A549 (cell line): ENCODE measurements around the gene DHRS3. TPM values are rescaled to one million over a fixed set of nuclear protein-coding genes. Genes with fewer than 3 reads are reported as not detected.

Experiments
- ATAC-seq, 2 experiments: fragments of 200-7000 bp in 1 of 2; fragments of >200 bp in 1 of 2; cut with Nextera tagmentation in 1 of 2; cut with Tn5 transposase in 1 of 2; 3 replicates each; pipeline versions ENCODE4 v1.8.0 to v1.9.1; 2018 to 2020; ENCODE audit warnings: mild to moderate bottlenecking in 1 of 2, moderate library complexity in 1 of 2
- CTCF ChIA-PET: fragments of 300-600 bp; sonication (Branson Sonifier 250); formaldehyde crosslinking; extraction: SDS; loops from one replicate; lab custom pipeline; 2021; ENCODE audit warnings: antibody characterized with exemption, inconsistent platforms; lab: Yijun Ruan, JAX
- POLR2A ChIA-PET: fragments of 350-600 bp; formaldehyde crosslinking; extraction: SDS; loops from one replicate; lab custom pipeline; 2021; ENCODE audit warnings: antibody characterized with exemption, inconsistent platforms; lab: Yijun Ruan, JAX
- DNase-seq, 2 experiments: peaks; one replicate each; pipeline versions ENCODE4 v3.0.0 to v3.0.0-alpha.2; 2011 to 2016; ENCODE audit warnings: low read depth in 1 of 2, low spot score in 1 of 2
- FAIRE-seq: peaks from 2 replicates; lab custom pipeline; 2011; peaks lifted over from hg19 to GRCh38; lab: Jason Lieb, UNC
- H3K27ac ChIP-seq, 2 experiments: fragments of >200 bp; sonication (Bioruptor Twin); formaldehyde crosslinking; 3 replicates each; pipeline ENCODE4 v1.5.1; 2016 to 2017
- H3K4me1 ChIP-seq: fragments of >200 bp; sonication (Bioruptor Twin); formaldehyde crosslinking; 3 replicates; pipeline ENCODE4 v1.6.1; 2016
- H3K4me2 ChIP-seq: fragments of >200 bp; sonication (Bioruptor Twin); formaldehyde crosslinking; 3 replicates; pipeline ENCODE4 v1.6.1; 2016
- H3K4me3 ChIP-seq: fragments of >200 bp; sonication (Bioruptor Twin); formaldehyde crosslinking; 3 replicates; pipeline ENCODE4 v1.5.1; 2016
- H3K9me3 ChIP-seq: fragments of >200 bp; sonication (Bioruptor Twin); formaldehyde crosslinking; 3 replicates; pipeline ENCODE4 v1.6.1; 2016
- BHLHE40 ChIP-seq: IDR thresholded peaks from 2 replicates; pipeline ENCODE4 v1.6.1; 2012; ENCODE audit warnings: low read depth, low read length, inconsistent platforms
- CBX2 ChIP-seq: fragments of 200-600 bp; sonication (generic); IDR thresholded peaks from 2 replicates; pipeline ENCODE4 v1.6.1; 2016; ENCODE audit warnings: low read depth, mild to moderate bottlenecking, borderline replicate concordance
- CHD4 ChIP-seq: fragments of 200-600 bp; sonication (generic); IDR thresholded peaks from 2 replicates; pipeline ENCODE4 v1.6.1; 2016; ENCODE audit warnings: antibody characterized with exemption, mild to moderate bottlenecking, borderline replicate concordance
- EHF ChIP-seq: fragments of 250-450 bp; sonication (Bioruptor Pico); IDR thresholded peaks from 2 replicates; pipeline ENCODE4 v1.5.0; 2020; ENCODE audit warnings: mild to moderate bottlenecking
- EP300 ChIP-seq, 2 experiments: fragments of >200 bp; sonication (Bioruptor Twin); formaldehyde crosslinking; IDR thresholded peaks; 2 replicates in 1 of 2; 3 replicates in 1 of 2; pipeline ENCODE4 v1.6.1; 2016 to 2017
- FOSL2 ChIP-seq, 2 experiments: fragments of 450-650 bp in 1 of 2; fragments of >200 bp in 1 of 2; sonication (Bioruptor Twin) in 1 of 2; formaldehyde crosslinking; IDR thresholded peaks; 2 replicates each; pipeline versions ENCODE4 v1.5.0 to v1.6.1; 2016 to 2020; ENCODE audit warnings: mild to moderate bottlenecking in 1 of 2, moderate library complexity in 1 of 2
- GATA3 ChIP-seq: IDR thresholded peaks from 2 replicates; pipeline ENCODE4 v1.6.1; 2012; ENCODE audit warnings: borderline replicate concordance
- HEYL ChIP-seq: fragments of 250-450 bp; sonication (Bioruptor Pico); IDR thresholded peaks from 2 replicates; pipeline ENCODE4 v1.8.0; 2021; ENCODE audit warnings: mild to moderate bottlenecking, moderate library complexity
- HOXB13 ChIP-seq: fragments of 250-450 bp; sonication (Bioruptor Pico); IDR thresholded peaks from 2 replicates; pipeline ENCODE4 v1.5.0; 2020; ENCODE audit warnings: low read depth, mild to moderate bottlenecking, moderate library complexity
- JUN ChIP-seq, 2 experiments: fragments of >200 bp; sonication (Bioruptor Twin); formaldehyde crosslinking; IDR thresholded peaks; 2 replicates in 1 of 2; 3 replicates in 1 of 2; pipeline ENCODE4 v1.6.1; 2016 to 2017
- KDM5A ChIP-seq: fragments of 200-600 bp; sonication (generic); IDR thresholded peaks from 2 replicates; pipeline ENCODE4 v1.6.1; 2016; ENCODE audit warnings: antibody characterized with exemption, mild to moderate bottlenecking
- MAFK ChIP-seq: fragments of 450-650 bp; IDR thresholded peaks from 2 replicates; pipeline ENCODE4 v1.6.1; 2014; ENCODE audit not compliant: partially characterized antibody
- MAZ ChIP-seq: fragments of 150-350 bp; IDR thresholded peaks from 2 replicates; pipeline ENCODE4 v1.6.1; 2014; ENCODE audit warnings: antibody characterized with exemption, low read depth, low read length, borderline replicate concordance
- MYC ChIP-seq: IDR thresholded peaks from 2 replicates; pipeline ENCODE4 v1.6.1; 2012; ENCODE audit warnings: mild to moderate bottlenecking, inconsistent platforms, low read length, improper control_type of control experiment, borderline replicate concordance
- NR3C1 ChIP-seq: fragments of >200 bp; sonication (Bioruptor Twin); formaldehyde crosslinking; IDR thresholded peaks from 3 replicates; pipeline ENCODE4 v1.6.1; 2017
- PHF8 ChIP-seq: fragments of 200-600 bp; sonication (generic); IDR thresholded peaks from 2 replicates; pipeline ENCODE4 v1.6.1; 2016; ENCODE audit warnings: low read depth, mild to moderate bottlenecking, antibody characterized with exemption, moderate library complexity, borderline replicate concordance
- POLR2A ChIP-seq: IDR thresholded peaks from 2 replicates; pipeline ENCODE4 v1.6.1; 2012; ENCODE audit warnings: mild to moderate bottlenecking, low read length
- RARB ChIP-seq: fragments of 250-450 bp; sonication (Bioruptor Pico); IDR thresholded peaks from 2 replicates; pipeline ENCODE4 v1.8.0; 2021; ENCODE audit warnings: mild to moderate bottlenecking, moderate library complexity
- SMC3 ChIP-seq: fragments of >200 bp; sonication (Bioruptor Twin); formaldehyde crosslinking; IDR thresholded peaks from 3 replicates; pipeline ENCODE4 v1.6.1; 2018; ENCODE audit warnings: inconsistent platforms
- ZC3H11A ChIP-seq: fragments of 450-650 bp; IDR thresholded peaks from 2 replicates; pipeline ENCODE4 v1.6.1; 2014; ENCODE audit warnings: antibody characterized with exemption, mild to moderate bottlenecking
- ZFP36 ChIP-seq: fragments of 450-650 bp; IDR thresholded peaks from 2 replicates; pipeline ENCODE4 v1.6.1; 2014; ENCODE audit warnings: borderline replicate concordance; ENCODE audit not compliant: partially characterized antibody
- WGBS: methylation state at CpG from one replicate; pipeline ENCODE4 v1.1.6; 2017; ENCODE audit errors: missing lambda C conversion rate; 5-methylcytosine and 5-hydroxymethylcytosine counted together
- polyA plus RNA-seq, 4 experiments: library from polyadenylated mRNA; depleted of rRNA in 3 of 4; stranded (reverse); fragments of >200 nt; fragmentation: RNase III in 1 of 4; extraction: RNeasy Plus Mini Kit Qiagen cat#74134 plus additional on column Dnase treatment in 1 of 4; gene quantifications; 2 replicates in 3 of 4; 3 replicates in 1 of 4; pipeline ENCODE4 v1.2.3, GENCODE V29; 2011 to 2017
- TF ChIP-seq, protein P1 (sequence below): fragments of >200 bp; sonication (Bioruptor Twin); formaldehyde crosslinking; IDR thresholded peaks from 2 replicates; pipeline ENCODE4 v1.6.1; 2016
- TF ChIP-seq, protein P2 (sequence below): fragments of 200-600 bp; sonication (generic); IDR thresholded peaks from 2 replicates; pipeline ENCODE4 v1.6.1; 2016; ENCODE audit warnings: antibody characterized with exemption, mild to moderate bottlenecking, moderate library complexity
- TF ChIP-seq, protein P3 (sequence below): IDR thresholded peaks from 2 replicates; pipeline ENCODE4 v1.6.1; 2012
- TF ChIP-seq, protein P4 (sequence below): fragments of 250-450 bp; sonication (Bioruptor Pico); IDR thresholded peaks from 2 replicates; pipeline ENCODE4 v1.5.0; 2021; ENCODE audit warnings: mild to moderate bottlenecking, moderate library complexity, borderline replicate concordance
- TF ChIP-seq, protein P5 (sequence below): fragments of 450-650 bp; IDR thresholded peaks from 2 replicates; pipeline ENCODE4 v1.6.1; 2014; ENCODE audit warnings: antibody characterized with exemption
- TF ChIP-seq, protein P6 (sequence below): IDR thresholded peaks from 2 replicates; pipeline ENCODE4 v1.6.1; 2012
- TF ChIP-seq, protein P7 (sequence below): fragments of >200 bp; sonication (Bioruptor Twin); formaldehyde crosslinking; IDR thresholded peaks from 3 replicates; pipeline ENCODE4 v1.6.1; 2016

DHRS3 gene
- polyA plus RNA-seq, 2 of the 4 experiments (the other 2 are of a cell fraction) = 62.7 to 79.7 TPM

DNA sequence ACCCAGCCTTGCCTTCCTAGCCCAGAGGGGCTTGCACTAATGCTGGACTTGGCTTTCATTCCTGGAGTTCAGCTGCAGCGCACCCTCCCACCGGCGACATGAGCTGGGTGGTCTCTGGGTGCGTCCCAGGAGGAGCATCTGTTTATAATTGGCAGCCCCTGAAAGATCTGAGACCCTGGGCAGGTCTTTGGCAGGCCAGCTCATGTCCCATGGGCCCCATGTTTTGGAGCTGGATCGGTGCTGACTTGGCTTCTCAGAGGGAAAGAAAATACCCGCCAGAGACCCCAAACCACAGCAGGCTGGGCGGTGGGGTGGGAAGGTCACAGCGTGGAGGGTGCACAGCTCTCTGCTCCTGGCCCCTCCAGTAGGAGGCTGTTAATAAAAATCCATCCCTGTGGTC, 29.3 kb downstream of the DHRS3 start (continued):
- TF ChIP-seq FOSL2 (IDR thresholded peaks at IDR 0.05) (no peak), FOSL2 (CRISPR knock-in tag; IDR thresholded peaks at IDR 0.05) (no peak), MAZ (no peak), MAFK (no peak), CBX2 (no peak), CHD4 (no peak), POLR2A (no peak), ZC3H11A (no peak), SMC3 (no peak)
- TF ChIP-seq, protein P1, sequence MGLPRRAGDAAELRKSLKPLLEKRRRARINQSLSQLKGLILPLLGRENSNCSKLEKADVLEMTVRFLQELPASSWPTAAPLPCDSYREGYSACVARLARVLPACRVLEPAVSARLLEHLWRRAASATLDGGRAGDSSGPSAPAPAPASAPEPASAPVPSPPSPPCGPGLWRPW = no peak

DNA sequence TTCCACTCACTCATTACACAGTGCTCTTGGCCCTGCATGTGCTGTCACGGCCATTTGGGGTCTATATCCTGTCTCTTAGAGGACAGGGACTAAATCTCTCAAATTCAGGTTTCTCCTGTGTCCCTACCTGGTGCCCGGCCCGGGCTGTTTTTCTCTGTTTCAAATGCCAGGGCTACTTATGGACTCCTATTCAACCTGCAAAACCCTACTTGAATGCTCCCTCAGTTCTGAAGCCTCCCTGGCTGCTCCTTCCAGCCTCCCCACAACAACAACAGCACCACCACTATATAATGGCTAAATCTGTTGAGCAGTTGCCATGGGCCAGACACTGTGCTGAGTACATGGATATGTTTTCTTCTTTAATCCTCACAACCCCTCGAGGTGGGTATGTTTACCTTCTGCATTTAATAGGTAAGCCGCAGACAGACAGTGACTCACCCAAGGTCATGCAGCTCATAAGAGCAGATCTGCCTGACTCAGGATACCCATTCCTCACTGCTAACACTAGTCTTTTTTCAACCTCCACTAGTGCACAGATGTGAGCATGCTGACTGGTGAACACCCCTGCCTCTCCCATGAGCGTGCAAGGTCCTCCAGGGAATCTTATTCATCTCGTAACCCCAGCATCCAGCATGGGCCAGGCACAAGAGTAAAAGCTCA, 29.9 kb downstream of the DHRS3 start:
- POLR2A ChIA-PET = interaction anchor here (0.8 to 2.9 kb wide), 4 partner anchors 8 to 38 kb away, joined by 3 to 12 read pairs (median 5); partner anchors contain the start of gene DHRS3
- Histone ChIP-seq H3K27ac (peak overlapping the region; percentile 90 to 100), H3K4me2 (peak overlapping the region; percentile 57), H3K4me1 (peaks cover 65% of the 10 kb centered on the region), H3K4me3 (no peak overlapping the region), H3K9me3 (no peaks in the 10 kb centered on the region)
- CTCF ChIA-PET = interaction anchor here (1.2 to 1.5 kb wide), 4 partner anchors 14 to 71 kb away, joined by 3 to 5 read pairs (median 4); no protein-coding TSS in a partner anchor
- 39% methylated on average over 6 of the region's 7 CpGs for WGBS
- peak; percentile 38 to 84 for DNase-seq
- peak; percentile 72 to 73 for ATAC-seq
- FAIRE-seq = no peak
- no peak for TF ChIP-seq KDM5A
- TF ChIP-seq MAZ = no peak
- TF ChIP-seq, protein P2, sequence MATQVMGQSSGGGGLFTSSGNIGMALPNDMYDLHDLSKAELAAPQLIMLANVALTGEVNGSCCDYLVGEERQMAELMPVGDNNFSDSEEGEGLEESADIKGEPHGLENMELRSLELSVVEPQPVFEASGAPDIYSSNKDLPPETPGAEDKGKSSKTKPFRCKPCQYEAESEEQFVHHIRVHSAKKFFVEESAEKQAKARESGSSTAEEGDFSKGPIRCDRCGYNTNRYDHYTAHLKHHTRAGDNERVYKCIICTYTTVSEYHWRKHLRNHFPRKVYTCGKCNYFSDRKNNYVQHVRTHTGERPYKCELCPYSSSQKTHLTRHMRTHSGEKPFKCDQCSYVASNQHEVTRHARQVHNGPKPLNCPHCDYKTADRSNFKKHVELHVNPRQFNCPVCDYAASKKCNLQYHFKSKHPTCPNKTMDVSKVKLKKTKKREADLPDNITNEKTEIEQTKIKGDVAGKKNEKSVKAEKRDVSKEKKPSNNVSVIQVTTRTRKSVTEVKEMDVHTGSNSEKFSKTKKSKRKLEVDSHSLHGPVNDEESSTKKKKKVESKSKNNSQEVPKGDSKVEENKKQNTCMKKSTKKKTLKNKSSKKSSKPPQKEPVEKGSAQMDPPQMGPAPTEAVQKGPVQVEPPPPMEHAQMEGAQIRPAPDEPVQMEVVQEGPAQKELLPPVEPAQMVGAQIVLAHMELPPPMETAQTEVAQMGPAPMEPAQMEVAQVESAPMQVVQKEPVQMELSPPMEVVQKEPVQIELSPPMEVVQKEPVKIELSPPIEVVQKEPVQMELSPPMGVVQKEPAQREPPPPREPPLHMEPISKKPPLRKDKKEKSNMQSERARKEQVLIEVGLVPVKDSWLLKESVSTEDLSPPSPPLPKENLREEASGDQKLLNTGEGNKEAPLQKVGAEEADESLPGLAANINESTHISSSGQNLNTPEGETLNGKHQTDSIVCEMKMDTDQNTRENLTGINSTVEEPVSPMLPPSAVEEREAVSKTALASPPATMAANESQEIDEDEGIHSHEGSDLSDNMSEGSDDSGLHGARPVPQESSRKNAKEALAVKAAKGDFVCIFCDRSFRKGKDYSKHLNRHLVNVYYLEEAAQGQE = peak; percentile 61
- TF ChIP-seq, protein P3, sequence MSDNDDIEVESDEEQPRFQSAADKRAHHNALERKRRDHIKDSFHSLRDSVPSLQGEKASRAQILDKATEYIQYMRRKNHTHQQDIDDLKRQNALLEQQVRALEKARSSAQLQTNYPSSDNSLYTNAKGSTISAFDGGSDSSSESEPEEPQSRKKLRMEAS = peak; percentile 69
- TF ChIP-seq, protein P4, sequence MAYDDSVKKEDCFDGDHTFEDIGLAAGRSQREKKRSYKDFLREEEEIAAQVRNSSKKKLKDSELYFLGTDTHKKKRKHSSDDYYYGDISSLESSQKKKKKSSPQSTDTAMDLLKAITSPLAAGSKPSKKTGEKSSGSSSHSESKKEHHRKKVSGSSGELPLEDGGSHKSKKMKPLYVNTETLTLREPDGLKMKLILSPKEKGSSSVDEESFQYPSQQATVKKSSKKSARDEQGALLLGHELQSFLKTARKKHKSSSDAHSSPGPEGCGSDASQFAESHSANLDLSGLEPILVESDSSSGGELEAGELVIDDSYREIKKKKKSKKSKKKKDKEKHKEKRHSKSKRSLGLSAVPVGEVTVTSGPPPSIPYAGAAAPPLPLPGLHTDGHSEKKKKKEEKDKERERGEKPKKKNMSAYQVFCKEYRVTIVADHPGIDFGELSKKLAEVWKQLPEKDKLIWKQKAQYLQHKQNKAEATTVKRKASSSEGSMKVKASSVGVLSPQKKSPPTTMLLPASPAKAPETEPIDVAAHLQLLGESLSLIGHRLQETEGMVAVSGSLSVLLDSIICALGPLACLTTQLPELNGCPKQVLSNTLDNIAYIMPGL (CRISPR knock-in tag) = no peak
- TF ChIP-seq, protein P5, sequence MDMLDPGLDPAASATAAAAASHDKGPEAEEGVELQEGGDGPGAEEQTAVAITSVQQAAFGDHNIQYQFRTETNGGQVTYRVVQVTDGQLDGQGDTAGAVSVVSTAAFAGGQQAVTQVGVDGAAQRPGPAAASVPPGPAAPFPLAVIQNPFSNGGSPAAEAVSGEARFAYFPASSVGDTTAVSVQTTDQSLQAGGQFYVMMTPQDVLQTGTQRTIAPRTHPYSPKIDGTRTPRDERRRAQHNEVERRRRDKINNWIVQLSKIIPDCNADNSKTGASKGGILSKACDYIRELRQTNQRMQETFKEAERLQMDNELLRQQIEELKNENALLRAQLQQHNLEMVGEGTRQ = no peak
- TF ChIP-seq MYC = no peak
- TF ChIP-seq PHF8 = no peak
- peak; percentile 65; the same call in 1 of the 2 replicates for TF ChIP-seq GATA3
- TF ChIP-seq CBX2 = no peak
- no peak for TF ChIP-seq RARB
- no peak for TF ChIP-seq NR3C1
- TF ChIP-seq, protein P6, sequence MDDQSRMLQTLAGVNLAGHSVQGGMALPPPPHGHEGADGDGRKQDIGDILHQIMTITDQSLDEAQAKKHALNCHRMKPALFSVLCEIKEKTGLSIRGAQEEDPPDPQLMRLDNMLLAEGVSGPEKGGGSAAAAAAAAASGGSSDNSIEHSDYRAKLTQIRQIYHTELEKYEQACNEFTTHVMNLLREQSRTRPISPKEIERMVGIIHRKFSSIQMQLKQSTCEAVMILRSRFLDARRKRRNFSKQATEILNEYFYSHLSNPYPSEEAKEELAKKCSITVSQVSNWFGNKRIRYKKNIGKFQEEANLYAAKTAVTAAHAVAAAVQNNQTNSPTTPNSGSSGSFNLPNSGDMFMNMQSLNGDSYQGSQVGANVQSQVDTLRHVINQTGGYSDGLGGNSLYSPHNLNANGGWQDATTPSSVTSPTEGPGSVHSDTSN = no peak
- peak; percentile 51 to 63; a peak in 2 of 5 replicates for TF ChIP-seq EP300 (IDR thresholded peaks at IDR 0.05)
- TF ChIP-seq, protein P1 = no peak
- TF ChIP-seq EHF (CRISPR knock-in tag) = no peak
- TF ChIP-seq, protein P7, sequence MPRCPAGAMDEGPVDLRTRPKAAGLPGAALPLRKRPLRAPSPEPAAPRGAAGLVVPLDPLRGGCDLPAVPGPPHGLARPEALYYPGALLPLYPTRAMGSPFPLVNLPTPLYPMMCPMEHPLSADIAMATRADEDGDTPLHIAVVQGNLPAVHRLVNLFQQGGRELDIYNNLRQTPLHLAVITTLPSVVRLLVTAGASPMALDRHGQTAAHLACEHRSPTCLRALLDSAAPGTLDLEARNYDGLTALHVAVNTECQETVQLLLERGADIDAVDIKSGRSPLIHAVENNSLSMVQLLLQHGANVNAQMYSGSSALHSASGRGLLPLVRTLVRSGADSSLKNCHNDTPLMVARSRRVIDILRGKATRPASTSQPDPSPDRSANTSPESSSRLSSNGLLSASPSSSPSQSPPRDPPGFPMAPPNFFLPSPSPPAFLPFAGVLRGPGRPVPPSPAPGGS = 0 out of 3 replicates have a peak, but pooled peaks have one; percentile 14
- peak; percentile 59 for TF ChIP-seq FOSL2 (IDR thresholded peaks at IDR 0.05)
- TF ChIP-seq FOSL2 (CRISPR knock-in tag; IDR thresholded peaks at IDR 0.05) = peak; percentile 80
- TF ChIP-seq HOXB13 (CRISPR knock-in tag) = no peak
- TF ChIP-seq HEYL (CRISPR knock-in tag) = no peak
- no peak for TF ChIP-seq ZFP36
- TF ChIP-seq BHLHE40 = no peak
- TF ChIP-seq JUN (IDR thresholded peaks at IDR 0.05) = peak in 1 of 2 experiments; percentile 23; a peak in 1 of 5 replicates
